GM12878 (cell line): ENCODE data around the gene PHF23. TPM values are rescaled to one million over a fixed set of nuclear protein-coding genes. Genes with fewer than 3 reads are reported as not detected.

Source experiments
- ATAC-seq: fragments of 200-7000 bp; cut with Tn5 transposase; 3 replicates; pipeline ENCODE4 v1.9.1; 2020; ENCODE audit warnings: mild to moderate bottlenecking, moderate library complexity
- Bru-seq: library from RNA; stranded (reverse); fragments of 400-500 nt; gene quantifications from one replicate; lab custom pipeline; 2021; lab: Mats Ljungman, UMichigan
- BruChase-seq, 2 experiments: library from RNA; stranded (reverse); fragments of 400-500 nt; gene quantifications; one replicate each; lab custom pipeline; 2021; lab: Mats Ljungman, UMichigan
- BruUV-seq: library from RNA; stranded (reverse); fragments of 400-500 nt; replicated peaks from 2 replicates; lab custom pipeline; 2021; lab: Mats Ljungman, UMichigan
- CTCF ChIA-PET: fragments of 300-600 bp; sonication (Branson Sonifier 250); formaldehyde crosslinking; extraction: SDS; loops from one replicate; lab custom pipeline; 2021; ENCODE audit warnings: inconsistent platforms; lab: Yijun Ruan, JAX
- POLR2A ChIA-PET: fragments of 350-600 bp; formaldehyde crosslinking; extraction: SDS; loops from one replicate; lab custom pipeline; 2021; ENCODE audit warnings: inconsistent platforms; lab: Charles Lee
- RAD21 ChIA-PET: fragments of 300-600 bp; sonication (Branson Sonifier 250); formaldehyde crosslinking; loops from one replicate; lab custom pipeline; 2023; ENCODE audit warnings: antibody characterized with exemption; ENCODE audit not compliant: unreplicated experiment; lab: Charles Lee
- SMC1A ChIA-PET: fragments of 300-600 bp; sonication (Branson Sonifier 250); formaldehyde crosslinking; loops from one replicate; lab custom pipeline; 2023; ENCODE audit not compliant: unreplicated experiment, uncharacterized antibody; lab: Charles Lee
- DNase-seq: peaks from one replicate; pipeline ENCODE4 v3.0.0-alpha.2; 2011; ENCODE audit warnings: low read depth, low spot score
- FAIRE-seq: peaks from 3 replicates; lab custom pipeline; 2011; peaks lifted over from hg19 to GRCh38; lab: Jason Lieb, UNC
- H2AFZ ChIP-seq: 2 replicates; pipeline ENCODE4 v1.6.0; 2011; ENCODE audit warnings: low read depth, low read length, control low read depth; ENCODE audit not compliant: control insufficient read depth
- H3K27ac ChIP-seq: 2 replicates; pipeline ENCODE4 v1.5.1; 2011; ENCODE audit warnings: control low read depth; ENCODE audit not compliant: control insufficient read depth, insufficient read depth
- H3K27me3 ChIP-seq, 2 experiments: replicated peaks in 1 of 2; 2 replicates each; pipeline versions ENCODE4 v1.6.0 to v1.6.1; 2011; ENCODE audit warnings: low read length in 1 of 2; ENCODE audit not compliant: control insufficient read depth in 2 of 2, insufficient read depth in 2 of 2
- H3K36me3 ChIP-seq, 2 experiments: 2 replicates each; pipeline ENCODE4 v1.5.1; 2011; ENCODE audit warnings: low read length in 1 of 2; ENCODE audit not compliant: control insufficient read depth in 2 of 2, insufficient read depth in 2 of 2
- H3K4me1 ChIP-seq: 2 replicates; pipeline ENCODE4 v1.6.1; 2011; ENCODE audit warnings: mild to moderate bottlenecking, low read length, moderate library complexity, mixed read lengths; ENCODE audit not compliant: control insufficient read depth, insufficient read depth
- H3K4me2 ChIP-seq: 2 replicates; pipeline ENCODE4 v1.6.0; 2011; ENCODE audit warnings: control low read depth; ENCODE audit not compliant: control insufficient read depth, insufficient read depth
- H3K4me3 ChIP-seq: fragments of 200-600 bp; sonication (generic); 2 replicates; pipeline ENCODE4 v1.5.1; 2016
- H3K79me2 ChIP-seq: 2 replicates; pipeline ENCODE4 v1.6.0; 2011; ENCODE audit warnings: low read length; ENCODE audit not compliant: control insufficient read depth, insufficient read depth
- H3K9ac ChIP-seq: 2 replicates; pipeline ENCODE4 v1.8.0; 2011; ENCODE audit warnings: low read length, control low read depth, mixed read lengths; ENCODE audit not compliant: control insufficient read depth, insufficient read depth
- H3K9me3 ChIP-seq: replicated peaks from 3 replicates; pipeline ENCODE4 v1.5.1; 2011; ENCODE audit warnings: mild to moderate bottlenecking, low read length; ENCODE audit not compliant: control insufficient read depth, insufficient read depth
- H4K20me1 ChIP-seq: 2 replicates; pipeline ENCODE4 v1.6.0; 2011; ENCODE audit not compliant: control insufficient read depth, insufficient read depth
- CREB1 ChIP-seq: IDR thresholded peaks from 2 replicates; pipeline ENCODE4 v1.6.1; 2012; ENCODE audit warnings: low read depth, mild to moderate bottlenecking, inconsistent platforms
- HCFC1 ChIP-seq: fragments of 150-350 bp; IDR thresholded peaks from 2 replicates; pipeline ENCODE4 v1.6.1; 2014; ENCODE audit warnings: low read length
- JUNB ChIP-seq: IDR thresholded peaks from 2 replicates; pipeline ENCODE4 v1.6.1; 2016; ENCODE audit warnings: antibody characterized with exemption, mild to moderate bottlenecking
- KAT2A ChIP-seq: conservative IDR thresholded peaks from 2 replicates; pipeline ENCODE4 v1.6.1; 2011; ENCODE audit warnings: low read depth, low read length; ENCODE audit not compliant: control insufficient read depth
- PAX5 ChIP-seq: IDR thresholded peaks from 2 replicates; pipeline ENCODE4 v1.6.1; 2011; ENCODE audit warnings: low read depth, low read length, borderline replicate concordance
- RBBP5 ChIP-seq: fragments of 200-600 bp; sonication (generic); conservative IDR thresholded peaks from 2 replicates; pipeline ENCODE4 v1.6.1; 2016
- SMARCA5 ChIP-seq: fragments of 450-650 bp; IDR thresholded peaks from 2 replicates; pipeline ENCODE4 v1.6.1; 2017; ENCODE audit warnings: mild to moderate bottlenecking
- STAT3 ChIP-seq: IDR thresholded peaks from 2 replicates; pipeline ENCODE4 v1.6.1; 2011; ENCODE audit warnings: low read depth, low read length, improper control_type of control experiment
- WRNIP1 ChIP-seq: IDR thresholded peaks from 2 replicates; pipeline ENCODE4 v1.6.1; 2011; ENCODE audit warnings: low read depth, low read length, improper control_type of control experiment, borderline replicate concordance
- WGBS: methylation state at CpG from one replicate; pipeline ENCODE4 v1.1.6; 2016; ENCODE audit warnings: low lambda C conversion rate; ENCODE audit not compliant: insufficient replicate concordance, insufficient coverage; ENCODE audit errors: missing lambda C conversion rate; 5-methylcytosine and 5-hydroxymethylcytosine counted together
- in situ Hi-C: fragments of 300-500 bp; cut with MboI; formaldehyde crosslinking; loops from 9 replicates; pipeline ENCODE4 v1.14.3; 2018; ENCODE audit warnings: mixed read lengths
- intact Hi-C: fragments of 100-400 bp; cut with micrococcal nuclease; formaldehyde crosslinking; loops from one replicate; pipeline ENCODE4 v1.14.2; 2022; ENCODE audit not compliant: unreplicated experiment
- long read RNA-seq, 2 experiments: library from polyadenylated mRNA; unstranded; transcript quantifications; one replicate each; pipeline ENCODE4 v2.0.0, GENCODE V29; 2019 to 2020
- polyA minus RNA-seq, 3 experiments: library from RNA; depleted of rRNA, polyadenylated mRNA; stranded (reverse); fragments of >200 nt; gene quantifications; 2 replicates each; pipeline ENCODE4 v1.2.3, GENCODE V29; 2011
- polyA plus RNA-seq, 11 experiments: library from polyadenylated mRNA; depleted of rRNA in 4 of 11; unstranded in 6 of 11; stranded (reverse) in 5 of 11; fragments of >200 nt; fragmentation: Nextera tagmentation in 4 of 11; fragmentation: Illumina TruSeq in 1 of 11; extraction: Ambion mirVana in 4 of 11; extraction: Trizol in 1 of 11; gene quantifications; 1 replicate in 1 of 11; 2 replicates in 10 of 11; pipeline versions ENCODE4 v1.2.1 to v1.2.3, GENCODE V29; 2011 to 2016; ENCODE audit warnings: inconsistent platforms in 2 of 11, missing spikeins in 2 of 11, low read depth in 1 of 11
- total RNA-seq, 4 experiments: library from RNA; depleted of rRNA in 3 of 4; stranded (reverse); fragments of >200 nt in 3 of 4; fragmentation: Illumina TruSeq in 1 of 4; extraction: Trizol in 1 of 4; gene quantifications; 2 replicates each; pipeline versions ENCODE4 v1.2.1 to v1.2.3, GENCODE V29; 2013 to 2021
- TF ChIP-seq, protein P1 (sequence below): IDR thresholded peaks from 2 replicates; pipeline ENCODE4 v1.6.1; 2012; ENCODE audit warnings: low read depth, low read length, improper control_type of control experiment
- TF ChIP-seq, protein P2 (sequence below): fragments of 450-650 bp; IDR thresholded peaks from 2 replicates; pipeline ENCODE4 v1.6.1; 2018; ENCODE audit warnings: borderline replicate concordance, mild to moderate bottlenecking; ENCODE audit not compliant: partially characterized antibody

The PHF23 gene
- total RNA-seq (2013; cell fraction: nucleolus; rRNA removed): 10.6 and 11.8 TPM in 2 replicates
- total RNA-seq (2014; rRNA removed) (35.7 and 38.0 TPM in 2 replicates), total RNA-seq (2014; rRNA removed; fragmentation: Illumina TruSeq; extraction: Trizol) (35.6 and 37.5 TPM in 2 replicates), total RNA-seq (2021) (34.0 and 39.2 TPM in 2 replicates), polyA plus RNA-seq (2011; rRNA removed) (21.7 and 29.7 TPM in 2 replicates), polyA plus RNA-seq (2014; fragmentation: Illumina TruSeq; extraction: Trizol) (72.7 and 84.8 TPM in 2 replicates), polyA plus RNA-seq (2014; fragmentation: Nextera tagmentation; extraction: Ambion mirVana) (10 to 100 TPM in 1 of 2 experiments, 1 to 10 TPM in 1; 8.2 to 17.7 TPM), polyA plus RNA-seq (2014; rRNA removed) (38.1 and 41.6 TPM in 2 replicates), polyA plus RNA-seq (2016; fragmentation: Nextera tagmentation; extraction: Ambion mirVana) (10 to 100 TPM; 26.4 to 31.1 TPM), polyA minus RNA-seq (2011; rRNA and poly(A)+ RNA removed) (20.7 and 28.0 TPM in 2 replicates), Bru-seq, nascent RNA (percentile 79 among the genes with signal in this experiment), BruChase-seq, experiment 1, labeled RNA remaining after a 6-hour chase (percentile 83 among the genes with signal in this experiment), BruChase-seq, experiment 2, labeled RNA remaining after a 2-hour chase (percentile 92 among the genes with signal in this experiment)
- polyA plus RNA-seq (2011; ENCODE audit: low read depth): 22.1 TPM
- polyA plus RNA-seq (2011; cell fraction: cytosol; rRNA removed): 27.3 and 27.9 TPM in 2 replicates
- polyA plus RNA-seq (2011; cell fraction: nucleus; rRNA removed): 15.7 and 19.7 TPM in 2 replicates
- polyA plus RNA-seq (2012): 25.1 and 26.9 TPM in 2 replicates
- polyA minus RNA-seq (2011; cell fraction: cytosol; rRNA and poly(A)+ RNA removed): 12.2 and 13.2 TPM in 2 replicates
- polyA minus RNA-seq (2011; cell fraction: nucleus; rRNA and poly(A)+ RNA removed): 6.8 and 8.7 TPM in 2 replicates
- long read RNA-seq, experiment 1, transcript PHF23-201 (5 exons, 2,037 nt): major isoform, 6 of 14 reads
- long read RNA-seq, experiment 1, partial matches to known transcripts: 3 of 14 reads
- long read RNA-seq, experiment 1, other reads (novel, unspliced or antisense): 4 of 14 reads
- long read RNA-seq, experiment 2, partial matches to known transcripts: 3 of 4 reads
- long read RNA-seq, experiment 2, other reads (novel, unspliced or antisense): 1 of 4 reads

- RAD21 ChIA-PET: interaction anchor here (1.2 to 6.3 kb wide), 3 partner anchors 10 to 19 kb away, joined by 5 to 51 read pairs (median 5); partner anchors contain the start of genes ACADVL, CTDNEP1, DLG4 and ELP5
- Histone ChIP-seq H4K20me1 (no peaks in the 10 kb centered on the region), H3K9ac (peak within 1 kb of the TSS; percentile 95), H3K4me3 (peak within 1 kb of the TSS; percentile 96), H3K36me3 (peaks cover 12 to 18% of the 10 kb centered on the region in 2 experiments), H3K27me3 (no peaks in the 10 kb centered on the region), H3K4me2 (peak within 1 kb of the TSS; percentile 94), H3K27ac (peak within 1 kb of the TSS; percentile 87), H3K9me3 (no peaks in the 10 kb centered on the region), H3K4me1 (peaks cover 29% of the 10 kb centered on the region), H2AFZ (peak within 1 kb of the TSS; percentile 52; the same call in 1 of the 2 replicates), H3K79me2 (peaks cover 49% of the 10 kb centered on the region)
- in situ Hi-C loops (no loop called here), intact Hi-C loops (loop anchor here (2.0 to 5.0 kb wide), 2 partner anchors 25 to 68 kb away; partner anchors contain the start of gene EIF5A)
- SMC1A ChIA-PET: interaction anchor here (0.8 to 4.3 kb wide), 4 partner anchors 10 to 20 kb away, joined by 3 to 26 read pairs (median 4); partner anchors contain the start of genes ACADVL, CTDNEP1, DLG4 and ELP5
- ATAC-seq (peak; percentile 69), FAIRE-seq (peak; percentile 93), DNase-seq (peak; percentile 97)
- BruUV-seq: no TSS peak
- POLR2A ChIA-PET: interaction anchor here (0.8 to 7.3 kb wide), 5 partner anchors 11 to 29 kb away, joined by 3 to 99 read pairs (median 22); partner anchors contain the start of genes ACADVL, CTDNEP1, DLG4 and ELP5
- CTCF ChIA-PET: interaction anchor here (0.6 to 6.0 kb wide), 6 partner anchors 10 to 449 kb away, joined by 3 to 70 read pairs (median 4); partner anchors contain the start of genes ACADVL, DLG4 and WRAP53
- WGBS: 1% methylated on average over 22 of the region's 72 CpGs
- TF ChIP-seq KAT2A (no peak), CREB1 (peak; percentile 74; the same call in 1 of the 2 replicates), STAT3 (no peak), RBBP5 (no peak), PAX5 (peak; percentile 7; the same call in 1 of the 2 replicates), HCFC1 (peak; percentile 95), JUNB (no peak), WRNIP1 (no peak), SMARCA5 (no peak)
- TF ChIP-seq, protein P1, sequence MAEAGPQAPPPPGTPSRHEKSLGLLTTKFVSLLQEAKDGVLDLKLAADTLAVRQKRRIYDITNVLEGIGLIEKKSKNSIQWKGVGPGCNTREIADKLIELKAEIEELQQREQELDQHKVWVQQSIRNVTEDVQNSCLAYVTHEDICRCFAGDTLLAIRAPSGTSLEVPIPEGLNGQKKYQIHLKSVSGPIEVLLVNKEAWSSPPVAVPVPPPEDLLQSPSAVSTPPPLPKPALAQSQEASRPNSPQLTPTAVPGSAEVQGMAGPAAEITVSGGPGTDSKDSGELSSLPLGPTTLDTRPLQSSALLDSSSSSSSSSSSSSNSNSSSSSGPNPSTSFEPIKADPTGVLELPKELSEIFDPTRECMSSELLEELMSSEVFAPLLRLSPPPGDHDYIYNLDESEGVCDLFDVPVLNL: no peak
- TF ChIP-seq, protein P2, sequence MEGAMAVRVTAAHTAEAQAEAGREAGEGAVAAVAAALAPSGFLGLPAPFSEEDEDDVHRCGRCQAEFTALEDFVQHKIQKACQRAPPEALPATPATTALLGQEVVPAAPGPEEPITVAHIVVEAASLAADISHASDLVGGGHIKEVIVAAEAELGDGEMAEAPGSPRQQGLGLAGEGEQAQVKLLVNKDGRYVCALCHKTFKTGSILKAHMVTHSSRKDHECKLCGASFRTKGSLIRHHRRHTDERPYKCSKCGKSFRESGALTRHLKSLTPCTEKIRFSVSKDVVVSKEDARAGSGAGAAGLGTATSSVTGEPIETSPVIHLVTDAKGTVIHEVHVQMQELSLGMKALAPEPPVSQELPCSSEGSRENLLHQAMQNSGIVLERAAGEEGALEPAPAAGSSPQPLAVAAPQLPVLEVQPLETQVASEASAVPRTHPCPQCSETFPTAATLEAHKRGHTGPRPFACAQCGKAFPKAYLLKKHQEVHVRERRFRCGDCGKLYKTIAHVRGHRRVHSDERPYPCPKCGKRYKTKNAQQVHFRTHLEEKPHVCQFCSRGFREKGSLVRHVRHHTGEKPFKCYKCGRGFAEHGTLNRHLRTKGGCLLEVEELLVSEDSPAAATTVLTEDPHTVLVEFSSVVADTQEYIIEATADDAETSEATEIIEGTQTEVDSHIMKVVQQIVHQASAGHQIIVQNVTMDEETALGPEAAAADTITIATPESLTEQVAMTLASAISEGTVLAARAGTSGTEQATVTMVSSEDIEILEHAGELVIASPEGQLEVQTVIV: peak; percentile 82
Observed at GRCh38 chr17:7239091-7240027, at the start of gene PHF23. Gene PHF23, minus strand, starts transcription at chr17:7239457. Its CDS starts 178 bp downstream, at chr17:7239279.
